ENCODE results near the gene ZNF562. TPM values are rescaled to one million over a fixed set of nuclear protein-coding genes. Genes with fewer than 3 reads are reported as not detected.

ZNF562 gene
- total RNA-seq, 1 donor from 2014 or later, result 28.4 TPM

DNA sequence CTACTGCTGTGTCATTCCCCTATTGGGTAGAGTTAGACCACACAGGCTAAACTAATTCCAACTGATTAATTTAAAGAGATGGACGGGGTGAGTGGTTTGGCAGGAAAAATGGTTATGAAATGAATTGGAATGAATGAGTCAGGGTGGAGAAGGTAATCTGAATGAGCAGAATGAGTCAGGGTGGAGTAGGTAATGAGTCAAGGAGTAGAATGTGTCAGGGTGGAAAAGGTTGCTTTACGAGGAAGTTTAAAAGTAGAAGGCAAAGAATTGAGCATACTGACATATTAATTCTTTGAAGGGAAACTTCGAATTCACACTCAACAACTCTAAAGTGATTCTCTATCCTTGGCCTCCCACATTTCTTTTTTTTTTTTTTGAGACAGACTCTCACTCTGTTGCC lies 77.9 kb downstream of the ZNF562 start:
- no peak overlapping the region for H3K27ac Mint-ChIP-seq
- H3K4me1 Mint-ChIP-seq (ENCODE audit: low read depth), result no peaks in the 10 kb centered on the region
- DNase-seq (ENCODE audit: low spot score, unreplicated experiment), result no peak
- H3K27me3 Mint-ChIP-seq, result no peaks in the 10 kb centered on the region
- TF ChIP-seq, protein P1, sequence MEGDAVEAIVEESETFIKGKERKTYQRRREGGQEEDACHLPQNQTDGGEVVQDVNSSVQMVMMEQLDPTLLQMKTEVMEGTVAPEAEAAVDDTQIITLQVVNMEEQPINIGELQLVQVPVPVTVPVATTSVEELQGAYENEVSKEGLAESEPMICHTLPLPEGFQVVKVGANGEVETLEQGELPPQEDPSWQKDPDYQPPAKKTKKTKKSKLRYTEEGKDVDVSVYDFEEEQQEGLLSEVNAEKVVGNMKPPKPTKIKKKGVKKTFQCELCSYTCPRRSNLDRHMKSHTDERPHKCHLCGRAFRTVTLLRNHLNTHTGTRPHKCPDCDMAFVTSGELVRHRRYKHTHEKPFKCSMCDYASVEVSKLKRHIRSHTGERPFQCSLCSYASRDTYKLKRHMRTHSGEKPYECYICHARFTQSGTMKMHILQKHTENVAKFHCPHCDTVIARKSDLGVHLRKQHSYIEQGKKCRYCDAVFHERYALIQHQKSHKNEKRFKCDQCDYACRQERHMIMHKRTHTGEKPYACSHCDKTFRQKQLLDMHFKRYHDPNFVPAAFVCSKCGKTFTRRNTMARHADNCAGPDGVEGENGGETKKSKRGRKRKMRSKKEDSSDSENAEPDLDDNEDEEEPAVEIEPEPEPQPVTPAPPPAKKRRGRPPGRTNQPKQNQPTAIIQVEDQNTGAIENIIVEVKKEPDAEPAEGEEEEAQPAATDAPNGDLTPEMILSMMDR (IDR thresholded peaks at IDR 0.05; ENCODE audit: unreplicated experiment), result no peak
- peaks cover 3% of the 10 kb centered on the region for H3K36me3 Mint-ChIP-seq (ENCODE audit: insufficient read depth)
- peaks cover 14% of the 10 kb centered on the region for H3K9me3 Mint-ChIP-seq (ENCODE audit: low read depth)
- no peak overlapping the region for H3K4me3 Mint-ChIP-seq (ENCODE audit: low read depth)

Other genes starting within 250 kb of the ZNF562 start
- 35.4 and 37.0 TPM in 2 replicates for gene ZNF266, start 239.5 kb downstream of the ZNF562 start, total RNA-seq
- gene ZNF560, start 176.5 kb downstream of the ZNF562 start, total RNA-seq, result not detected in 2 replicates
- gene ZNF426, start 136.5 kb downstream of the ZNF562 start, total RNA-seq, result 21.7 and 24.2 TPM in 2 replicates
- gene ZNF121, start 90.6 kb downstream of the ZNF562 start, total RNA-seq, result 53.9 and 57.0 TPM in 2 replicates
- 84.9 and 90.1 TPM in 2 replicates for gene ZNF561, start 53.9 kb downstream of the ZNF562 start, total RNA-seq
- 33.3 and 34.0 TPM in 2 replicates for gene ZNF846, start 93.6 kb upstream of the ZNF562 start, total RNA-seq
- 30.9 and 32.0 TPM in 2 replicates for gene FBXL12, start 144.0 kb upstream of the ZNF562 start, total RNA-seq
- gene UBL5, start 152.8 kb upstream of the ZNF562 start, total RNA-seq, result 335 and 342 TPM in 2 replicates
- gene PIN1, start 160.2 kb upstream of the ZNF562 start, total RNA-seq, result 83.3 and 90.6 TPM in 2 replicates